ENCODE measurements around the gene CCSER1.

DNA sequence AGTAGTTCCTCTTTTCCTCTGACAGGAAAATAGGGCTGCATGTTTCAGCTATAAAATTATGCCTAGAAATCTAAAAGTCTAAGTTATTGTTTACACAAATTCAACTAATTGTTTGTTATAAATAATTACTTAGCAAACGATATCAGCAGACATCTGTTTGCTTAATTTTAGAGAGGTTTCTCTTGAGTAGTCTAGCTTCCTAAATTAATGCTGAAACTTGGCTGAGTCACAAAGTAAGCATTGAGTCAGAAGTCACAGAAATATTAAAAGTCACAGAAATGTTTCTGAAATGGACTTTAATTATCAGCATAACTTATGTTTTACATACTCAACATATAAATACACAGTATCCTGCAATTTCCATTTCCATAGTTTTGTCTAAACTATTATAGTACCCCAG lies 1044.0 kb downstream of the CCSER1 start:
- TF ChIP-seq, protein P1, sequence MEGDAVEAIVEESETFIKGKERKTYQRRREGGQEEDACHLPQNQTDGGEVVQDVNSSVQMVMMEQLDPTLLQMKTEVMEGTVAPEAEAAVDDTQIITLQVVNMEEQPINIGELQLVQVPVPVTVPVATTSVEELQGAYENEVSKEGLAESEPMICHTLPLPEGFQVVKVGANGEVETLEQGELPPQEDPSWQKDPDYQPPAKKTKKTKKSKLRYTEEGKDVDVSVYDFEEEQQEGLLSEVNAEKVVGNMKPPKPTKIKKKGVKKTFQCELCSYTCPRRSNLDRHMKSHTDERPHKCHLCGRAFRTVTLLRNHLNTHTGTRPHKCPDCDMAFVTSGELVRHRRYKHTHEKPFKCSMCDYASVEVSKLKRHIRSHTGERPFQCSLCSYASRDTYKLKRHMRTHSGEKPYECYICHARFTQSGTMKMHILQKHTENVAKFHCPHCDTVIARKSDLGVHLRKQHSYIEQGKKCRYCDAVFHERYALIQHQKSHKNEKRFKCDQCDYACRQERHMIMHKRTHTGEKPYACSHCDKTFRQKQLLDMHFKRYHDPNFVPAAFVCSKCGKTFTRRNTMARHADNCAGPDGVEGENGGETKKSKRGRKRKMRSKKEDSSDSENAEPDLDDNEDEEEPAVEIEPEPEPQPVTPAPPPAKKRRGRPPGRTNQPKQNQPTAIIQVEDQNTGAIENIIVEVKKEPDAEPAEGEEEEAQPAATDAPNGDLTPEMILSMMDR (IDR thresholded peaks at IDR 0.05): no peak
- TF ChIP-seq POLR2A (IDR thresholded peaks at IDR 0.05): no peak
